Measurements from ENCODE around the gene FAM131A. TPM values are rescaled to one million over a fixed set of nuclear protein-coding genes. Genes with fewer than 3 reads are reported as not detected.

FAM131A gene
- total and polyA plus RNA-seq, 2 of the 4 experiments (the other 2 are of a cell fraction), result 10.8 to 19.5 TPM

- no peak overlapping the region for H3K4me3 ChIP-seq (ENCODE audit: insufficient read depth, low read depth, low read length)
- dilution Hi-C loops (cut with HindIII; ENCODE audit: low sequenced_read_pairs, unreplicated experiment), result no loop called here
- no peak overlapping the region for H3K4me2 ChIP-seq (ENCODE audit: low read depth, low read length)
- ATAC-seq (ENCODE audit: low read depth) (no peak), DNase-seq (no peak)
- H3K27me3 ChIP-seq (ENCODE audit: control insufficient read depth, insufficient read depth, low read length), result no peaks in the 10 kb centered on the region
- H2AFZ ChIP-seq (replicated peaks; ENCODE audit: low read length, poor library complexity), result no peak overlapping the region
- no peak overlapping the region for H3K56ac ChIP-seq (ENCODE audit: extremely low read depth, insufficient read depth, low read length)
- H3K4me1 ChIP-seq (ENCODE audit: control insufficient read depth, insufficient read depth, low read length), result peaks cover 5% of the 10 kb centered on the region
- ChIA-PET CTCF (no interaction called here), POLR2A (ENCODE audit: unreplicated experiment) (no interaction called here)
- H3K9ac ChIP-seq (ENCODE audit: low read depth, low read length), result no peak overlapping the region
- H3K9me1 ChIP-seq (ENCODE audit: insufficient read depth, low read length), result peaks cover 25% of the 10 kb centered on the region
- no peak overlapping the region for H3K4ac ChIP-seq (ENCODE audit: low read depth, low read length)
- no peak overlapping the region for H2BK120ac ChIP-seq (ENCODE audit: low read depth, low read length)
- H3K79me1 ChIP-seq (ENCODE audit: low read depth in 1 of 2, low read length in 2 of 2), result peaks cover 33 to 76% of the 10 kb centered on the region in 2 experiments
- no peak overlapping the region for H2BK15ac ChIP-seq (ENCODE audit: low read depth, low read length)
- TF ChIP-seq BHLHE40 (IDR thresholded peaks at IDR 0.05; ENCODE audit: low read depth, low read length), result no peak
- TF ChIP-seq CHD1 (IDR thresholded peaks at IDR 0.05; ENCODE audit: low read depth, low read length), result no peak
- TF ChIP-seq ELK1 (IDR thresholded peaks at IDR 0.05; ENCODE audit: borderline replicate concordance, low read depth, low read length), result no peak
- no peak for TF ChIP-seq MAFK (IDR thresholded peaks at IDR 0.05; ENCODE audit: low read depth, low read length)
- TF ChIP-seq FOS (IDR thresholded peaks at IDR 0.05; ENCODE audit: low read depth, low read length), result no peak
- H2BK20ac ChIP-seq (ENCODE audit: low read depth, low read length), result no peak overlapping the region
- no peak overlapping the region for H4K8ac ChIP-seq (ENCODE audit: low read depth in 2 of 2, low read length in 2 of 2)
- 98% methylated on average over 10 of the region's 21 CpGs; no CpG with 5 or more reads in 1 of the 2 experiments for WGBS, 2 experiments (ENCODE audit: extremely low coverage in 2 of 2, insufficient read length in 1 of 2)
- no peak overlapping the region for H3K18ac ChIP-seq (ENCODE audit: low read depth, low read length)
- no peak overlapping the region for H3K23ac ChIP-seq (ENCODE audit: low read depth, low read length)
- no peak overlapping the region for H2AK9ac ChIP-seq (replicated peaks; ENCODE audit: low read depth, low read length, poor library complexity)
- H2AK5ac ChIP-seq (ENCODE audit: low read depth, low read length), result no peak overlapping the region
- H4K5ac ChIP-seq (ENCODE audit: low read depth, low read length), result no peak overlapping the region
- BruUV-seq (replicated peaks), result no TSS peak
- intact Hi-C loops (cut with micrococcal nuclease), result no loop called here
- no peak overlapping the region for H4K91ac ChIP-seq (ENCODE audit: insufficient read depth, low read depth, low read length)
- H4K20me1 ChIP-seq (ENCODE audit: insufficient read depth, low read length), result peaks cover 70% of the 10 kb centered on the region
- no peak overlapping the region for H2BK5ac ChIP-seq (ENCODE audit: low read depth, low read length, poor library complexity, severe bottlenecking)
- no peaks in the 10 kb centered on the region for H3K9me3 ChIP-seq (ENCODE audit: control insufficient read depth, insufficient read depth, low read length)
- no peak overlapping the region for H3K27ac ChIP-seq (ENCODE audit: insufficient read depth, low read length)
- H3K36me3 ChIP-seq (ENCODE audit: control insufficient read depth, insufficient read depth, low read length), result peaks cover 86% of the 10 kb centered on the region
- in situ Hi-C loops (cut with MboI; ENCODE audit: low sequenced_read_pairs), result no loop called here
- H3K14ac ChIP-seq (replicated peaks; ENCODE audit: low read depth, low read length), result no peak overlapping the region
Observed at GRCh38 chr3:184327171-184327570, 10.2 kb upstream of the FAM131A start.

All from IMR-90 (cell line).